Measurements from ENCODE around the gene PSME2. TPM values are rescaled to one million over a fixed set of nuclear protein-coding genes. Genes with fewer than 3 reads are reported as not detected.

The PSME2 gene
- total RNA-seq, 1 donor from 2014 or later: 142 TPM

Other genes with a start within 250 kb of the PSME2 start
- 48.3 and 59.6 TPM in 2 replicates for gene DHRS4, start 192.8 kb downstream of the PSME2 start, total RNA-seq
- gene DHRS4L2, start 157.7 kb downstream of the PSME2 start, total RNA-seq: 12.1 and 14.8 TPM in 2 replicates
- under 0.01 TPM in 1 of 2 replicates, not detected in the other for gene CARMIL3, start 94.6 kb downstream of the PSME2 start, total RNA-seq
- gene CPNE6, start 75.0 kb downstream of the PSME2 start, total RNA-seq: not detected in 2 replicates
- gene PCK2, start 52.3 kb downstream of the PSME2 start, total RNA-seq: 6.7 and 9.0 TPM in 2 replicates
- gene DCAF11, start 31.8 kb downstream of the PSME2 start, total RNA-seq: 65.9 and 89.1 TPM in 2 replicates
- gene NRL, start 31.7 kb downstream of the PSME2 start, total RNA-seq: 0.69 and 2.2 TPM in 2 replicates
- 0.34 and 0.76 TPM in 2 replicates for gene FITM1, start 16.0 kb downstream of the PSME2 start, total RNA-seq
- 142 and 144 TPM in 2 replicates for gene PSME1, start 10.4 kb downstream of the PSME2 start, total RNA-seq
- gene EMC9, start 5.0 kb downstream of the PSME2 start, total RNA-seq: 15.4 and 15.8 TPM in 2 replicates
- gene RNF31, start 888 bp upstream of the PSME2 start, total RNA-seq: 22.1 and 24.0 TPM in 2 replicates
- 43.9 and 55.4 TPM in 2 replicates for gene IRF9, start 14.7 kb upstream of the PSME2 start, total RNA-seq
- 0.87 and 1.3 TPM in 2 replicates for gene REC8, start 25.5 kb upstream of the PSME2 start, total RNA-seq
- 19.3 and 31.5 TPM in 2 replicates for gene IPO4, start 42.2 kb upstream of the PSME2 start, total RNA-seq
- gene TM9SF1, start 48.8 kb upstream of the PSME2 start, total RNA-seq: 39.6 and 58.0 TPM in 2 replicates
- not detected in 2 replicates for gene TSSK4, start 59.1 kb upstream of the PSME2 start, total RNA-seq
- 23.7 and 27.1 TPM in 2 replicates for gene CHMP4A, start 66.9 kb upstream of the PSME2 start, total RNA-seq
- gene MDP1, start 69.5 kb upstream of the PSME2 start, total RNA-seq: 11.3 and 13.1 TPM in 2 replicates
- 186 and 243 TPM in 2 replicates for gene NEDD8, start 85.8 kb upstream of the PSME2 start, total RNA-seq
- 80.6 and 106 TPM in 2 replicates for gene GMPR2, start 86.3 kb upstream of the PSME2 start, total RNA-seq
- 45.1 and 70.4 TPM in 2 replicates for gene TINF2, start 96.0 kb upstream of the PSME2 start, total RNA-seq
- gene TGM1, start 116.6 kb upstream of the PSME2 start, total RNA-seq: 0.09 and 0.22 TPM in 2 replicates
- gene RABGGTA, start 125.0 kb upstream of the PSME2 start, total RNA-seq: 10.7 and 12.2 TPM in 2 replicates
- gene DHRS1, start 153.2 kb upstream of the PSME2 start, total RNA-seq: 5.8 and 16.0 TPM in 2 replicates
- gene NOP9, start 153.2 kb upstream of the PSME2 start, total RNA-seq: 20.8 and 21.0 TPM in 2 replicates
- 1.2 TPM in 2 replicates for gene CIDEB, start 161.4 kb upstream of the PSME2 start, total RNA-seq
- gene LTB4R2, start 163.5 kb upstream of the PSME2 start, total RNA-seq: 2.3 and 3.1 TPM in 2 replicates
- gene LTB4R, start 164.9 kb upstream of the PSME2 start, total RNA-seq: 1.6 and 1.7 TPM in 2 replicates
- 51.0 and 57.6 TPM in 2 replicates for gene ADCY4, start 188.5 kb upstream of the PSME2 start, total RNA-seq
- gene RIPK3, start 193.4 kb upstream of the PSME2 start, total RNA-seq: 2.1 and 2.2 TPM in 2 replicates
- gene NFATC4, start 221.6 kb upstream of the PSME2 start, total RNA-seq: 0.34 and 0.65 TPM in 2 replicates

Measured in dermis lymphatic vessel endothelial cell (primary cell).